ENCODE measurements around the gene IER2.

DNA sequence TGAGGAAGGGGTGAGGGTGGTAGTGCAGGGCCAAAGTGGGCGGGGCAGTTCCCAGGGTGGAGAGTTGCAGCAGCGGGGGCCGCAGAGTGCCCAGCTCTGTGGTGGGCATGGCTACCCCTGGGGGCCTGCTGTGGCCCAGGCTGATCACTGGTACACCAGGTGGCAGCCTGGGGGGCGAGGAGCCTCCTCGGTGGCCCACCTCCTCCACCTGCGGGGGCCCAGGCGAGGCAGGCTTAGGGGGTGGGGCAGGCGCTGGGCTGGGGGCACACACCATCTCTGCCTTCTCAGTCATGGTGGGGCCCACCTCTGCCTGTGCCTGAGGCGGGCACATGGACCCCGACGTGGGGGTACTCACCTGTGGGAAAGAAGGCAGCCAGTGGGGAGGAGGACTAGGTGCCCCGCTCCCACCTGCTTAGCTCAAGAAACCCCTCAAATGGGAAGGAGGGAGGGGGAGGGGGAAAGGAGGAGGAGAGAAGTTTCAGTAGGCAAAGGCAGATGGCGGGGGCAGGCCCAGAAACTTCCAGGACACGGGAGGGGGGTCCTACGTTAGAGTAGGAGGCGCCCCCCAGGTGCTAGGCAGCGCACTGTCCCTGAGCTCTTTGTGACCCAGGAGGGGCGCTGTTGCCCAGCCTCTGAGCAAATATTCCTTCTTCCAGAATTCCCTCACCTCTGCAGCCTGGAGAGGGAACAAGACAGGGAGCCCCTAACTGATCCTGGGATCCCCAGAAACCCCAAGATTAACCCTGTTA, 49.2 kb upstream of the IER2 start:
- TF ChIP-seq, protein P1, sequence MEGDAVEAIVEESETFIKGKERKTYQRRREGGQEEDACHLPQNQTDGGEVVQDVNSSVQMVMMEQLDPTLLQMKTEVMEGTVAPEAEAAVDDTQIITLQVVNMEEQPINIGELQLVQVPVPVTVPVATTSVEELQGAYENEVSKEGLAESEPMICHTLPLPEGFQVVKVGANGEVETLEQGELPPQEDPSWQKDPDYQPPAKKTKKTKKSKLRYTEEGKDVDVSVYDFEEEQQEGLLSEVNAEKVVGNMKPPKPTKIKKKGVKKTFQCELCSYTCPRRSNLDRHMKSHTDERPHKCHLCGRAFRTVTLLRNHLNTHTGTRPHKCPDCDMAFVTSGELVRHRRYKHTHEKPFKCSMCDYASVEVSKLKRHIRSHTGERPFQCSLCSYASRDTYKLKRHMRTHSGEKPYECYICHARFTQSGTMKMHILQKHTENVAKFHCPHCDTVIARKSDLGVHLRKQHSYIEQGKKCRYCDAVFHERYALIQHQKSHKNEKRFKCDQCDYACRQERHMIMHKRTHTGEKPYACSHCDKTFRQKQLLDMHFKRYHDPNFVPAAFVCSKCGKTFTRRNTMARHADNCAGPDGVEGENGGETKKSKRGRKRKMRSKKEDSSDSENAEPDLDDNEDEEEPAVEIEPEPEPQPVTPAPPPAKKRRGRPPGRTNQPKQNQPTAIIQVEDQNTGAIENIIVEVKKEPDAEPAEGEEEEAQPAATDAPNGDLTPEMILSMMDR (conservative IDR thresholded peaks at IDR 0.05; ENCODE audit: low read length), result peak; percentile 86
- no peak for TF ChIP-seq EZH2phosphoT487 (IDR thresholded peaks at IDR 0.05; ENCODE audit: borderline replicate concordance, low read depth, low read length)
